GM23338 (cell line): Measurements from ENCODE around the gene EXOG. TPM values are rescaled to one million over a fixed set of nuclear protein-coding genes. Genes with fewer than 3 reads are reported as not detected.
A peak's percentile ranks its signal among the peaks of the same experiment; 100 is the strongest.

Experiments
- ATAC-seq: fragments of 200-7000 bp; cut with Tn5 transposase; 3 replicates; pipeline ENCODE4 v1.9.1; 2020
- DNase-seq: peaks from one replicate; pipeline ENCODE4 v3.0.0-alpha.2; 2015; ENCODE audit warnings: low spot score
- H2AFZ ChIP-seq: fragments of 200-600 bp; sonication (generic); 2 replicates; pipeline ENCODE4 v1.8.0; 2016; ENCODE audit warnings: antibody characterized with exemption, mild to moderate bottlenecking, moderate library complexity
- H3F3A ChIP-seq: fragments of 200-600 bp; sonication (generic); replicated peaks from 2 replicates; pipeline ENCODE4 v1.8.0; 2017; ENCODE audit warnings: antibody characterized with exemption, mixed run types, low read depth
- H3K27ac ChIP-seq: fragments of 200-600 bp; sonication (generic); 2 replicates; pipeline ENCODE4 v1.6.1; 2016; ENCODE audit warnings: low read depth
- H3K27me3 ChIP-seq: fragments of 200-600 bp; sonication (generic); 2 replicates; pipeline ENCODE4 v1.8.0; 2016; ENCODE audit warnings: mild to moderate bottlenecking, mixed run types, moderate library complexity; ENCODE audit not compliant: insufficient read depth
- H3K36me3 ChIP-seq: fragments of 200-600 bp; sonication (generic); 2 replicates; pipeline ENCODE4 v1.8.0; 2016; ENCODE audit warnings: mild to moderate bottlenecking; ENCODE audit not compliant: insufficient read depth
- H3K4me1 ChIP-seq: fragments of 200-600 bp; sonication (generic); 2 replicates; pipeline ENCODE4 v1.8.0; 2016; ENCODE audit warnings: mild to moderate bottlenecking, moderate library complexity; ENCODE audit not compliant: insufficient read depth
- H3K4me2 ChIP-seq: fragments of 200-600 bp; sonication (generic); 2 replicates; pipeline ENCODE4 v1.7.1; 2017; ENCODE audit warnings: mixed run types
- H3K4me3 ChIP-seq: fragments of 200-600 bp; sonication (generic); 2 replicates; pipeline ENCODE4 v1.6.1; 2016; ENCODE audit warnings: mixed run types
- H3K79me2 ChIP-seq: fragments of 200-600 bp; sonication (generic); replicated peaks from 2 replicates; pipeline ENCODE4 v1.8.0; 2017; ENCODE audit warnings: mild to moderate bottlenecking; ENCODE audit not compliant: insufficient read depth
- H3K9me2 ChIP-seq: fragments of 200-600 bp; sonication (generic); 2 replicates; pipeline ENCODE4 v1.8.0; 2017; ENCODE audit not compliant: insufficient read depth
- H4K20me1 ChIP-seq: fragments of 200-600 bp; sonication (generic); replicated peaks from 2 replicates; pipeline ENCODE4 v1.8.0; 2017; ENCODE audit warnings: mild to moderate bottlenecking; ENCODE audit not compliant: insufficient read depth
- H3K27ac Mint-ChIP-seq: 2 replicates; pipeline ENCODE4 v1.8.0; 2020; ENCODE audit warnings: inconsistent platforms, mild to moderate bottlenecking, moderate library complexity, mixed read lengths
- H3K27me3 Mint-ChIP-seq: 3 replicates; pipeline ENCODE4 v1.8.0; 2022; ENCODE audit warnings: low read depth, mild to moderate bottlenecking, moderate library complexity, mixed read lengths, inconsistent platforms; ENCODE audit not compliant: insufficient read depth, poor library complexity
- H3K36me3 Mint-ChIP-seq: 3 replicates; pipeline ENCODE4 v1.8.0; 2021; ENCODE audit warnings: low read depth, mild to moderate bottlenecking, inconsistent platforms, moderate library complexity, mixed read lengths
- H3K4me1 Mint-ChIP-seq: 3 replicates; pipeline ENCODE4 v1.8.0; 2020; ENCODE audit warnings: mild to moderate bottlenecking, inconsistent platforms, mixed read lengths
- H3K4me3 Mint-ChIP-seq: 3 replicates; pipeline ENCODE4 v1.8.0; 2021; ENCODE audit warnings: moderate library complexity, mild to moderate bottlenecking, inconsistent platforms, mixed read lengths
- H3K9me3 Mint-ChIP-seq: 3 replicates; pipeline ENCODE4 v1.8.0; 2020; ENCODE audit warnings: moderate library complexity, mild to moderate bottlenecking, inconsistent platforms, mixed read lengths
- POLR2AphosphoS5 ChIP-seq: IDR thresholded peaks from 2 replicates; pipeline ENCODE4 v1.6.1; 2016; ENCODE audit warnings: antibody characterized with exemption, low read depth
- STAT1 ChIP-seq: IDR thresholded peaks from one replicate; pipeline ENCODE4 v1.6.1; 2016; ENCODE audit warnings: antibody characterized with exemption; ENCODE audit not compliant: unreplicated experiment
- polyA plus RNA-seq: library from polyadenylated mRNA; unstranded; fragments of >200 nt; fragmentation: Nextera tagmentation; extraction: Ambion mirVana; gene quantifications from 2 replicates; pipeline ENCODE4 v1.2.1, GENCODE V29; 2016
- total RNA-seq: library from RNA; depleted of rRNA; stranded (reverse); fragments of >200 nt; shearing (Covaris generic); gene quantifications from 2 replicates; pipeline ENCODE4 v1.2.3, GENCODE V29; 2014
- TF ChIP-seq, protein P1 (sequence below): IDR thresholded peaks from 2 replicates; pipeline ENCODE4 v1.6.1; 2016; ENCODE audit warnings: antibody characterized with exemption
- TF ChIP-seq, protein P2 (sequence below), 2 experiments: fragments of 200-600 bp in 1 of 2; sonication (generic) in 1 of 2; conservative IDR thresholded peaks; 2 replicates each; pipeline versions ENCODE4 v1.5.1 to v1.6.1; 2016 to 2017; ENCODE audit warnings: antibody characterized with exemption in 2 of 2, low read depth in 2 of 2, mild to moderate bottlenecking in 2 of 2, moderate library complexity in 1 of 2

EXOG gene
- total and polyA plus RNA-seq, 2 experiments from 2014 or later, result 9.7 to 11.3 TPM

GRCh38 chr3:38573556-38573955, 77.4 kb downstream of the EXOG start:
- H2AFZ ChIP-seq, result no peak overlapping the region
- no peak overlapping the region for H3K4me3 Mint-ChIP-seq

GRCh38 chr3:38574411-38575278, 78.5 kb downstream of the EXOG start:
- no peaks in the 10 kb centered on the region for H3K36me3 ChIP-seq
- no peak overlapping the region for H3K27ac Mint-ChIP-seq
- no peak overlapping the region for H3K4me3 ChIP-seq
- no peaks in the 10 kb centered on the region for H3K9me2 ChIP-seq
- ATAC-seq (no peak; the same call in 2 of the 3 replicates), DNase-seq (no peak)
- TF ChIP-seq, protein P1, sequence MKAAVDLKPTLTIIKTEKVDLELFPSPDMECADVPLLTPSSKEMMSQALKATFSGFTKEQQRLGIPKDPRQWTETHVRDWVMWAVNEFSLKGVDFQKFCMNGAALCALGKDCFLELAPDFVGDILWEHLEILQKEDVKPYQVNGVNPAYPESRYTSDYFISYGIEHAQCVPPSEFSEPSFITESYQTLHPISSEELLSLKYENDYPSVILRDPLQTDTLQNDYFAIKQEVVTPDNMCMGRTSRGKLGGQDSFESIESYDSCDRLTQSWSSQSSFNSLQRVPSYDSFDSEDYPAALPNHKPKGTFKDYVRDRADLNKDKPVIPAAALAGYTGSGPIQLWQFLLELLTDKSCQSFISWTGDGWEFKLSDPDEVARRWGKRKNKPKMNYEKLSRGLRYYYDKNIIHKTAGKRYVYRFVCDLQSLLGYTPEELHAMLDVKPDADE, result no peak
- no peak for TF ChIP-seq STAT1
- TF ChIP-seq POLR2AphosphoS5, result no peak
- no peaks in the 10 kb centered on the region for H4K20me1 ChIP-seq
- H3K4me1 Mint-ChIP-seq, result peaks cover 10% of the 10 kb centered on the region; the same call in 2 of the 3 replicates
- no peaks in the 10 kb centered on the region for H3K27me3 ChIP-seq
- H3K27me3 Mint-ChIP-seq, result peaks cover 8% of the 10 kb centered on the region
- H3K36me3 Mint-ChIP-seq, result peaks cover 4% of the 10 kb centered on the region; the same call in 1 of the 3 replicates
- no peaks in the 10 kb centered on the region for H3K79me2 ChIP-seq
- H3F3A ChIP-seq, result no peaks in the 10 kb centered on the region
- no peak overlapping the region for H3K4me2 ChIP-seq
- no peaks in the 10 kb centered on the region for H3K4me1 ChIP-seq
- H3K4me3 Mint-ChIP-seq, result no peak overlapping the region
- H3K9me3 Mint-ChIP-seq, result no peaks in the 10 kb centered on the region
- H3K27ac ChIP-seq, result no peak overlapping the region
- no peak overlapping the region for H2AFZ ChIP-seq

More at GRCh38 chr3:38573556-38573955, 77.4 kb downstream of the EXOG start:
- Histone ChIP-seq H3K4me2 (no peak overlapping the region), H3K79me2 (no peaks in the 10 kb centered on the region), H3K4me3 (no peak overlapping the region), H3K9me2 (no peaks in the 10 kb centered on the region), H4K20me1 (no peaks in the 10 kb centered on the region), H3K36me3 (no peaks in the 10 kb centered on the region), H3K4me1 (no peaks in the 10 kb centered on the region), H3F3A (no peaks in the 10 kb centered on the region), H3K27me3 (no peaks in the 10 kb centered on the region), H3K27ac (no peak overlapping the region)
- no peak overlapping the region for H3K27ac Mint-ChIP-seq
- peaks cover 9% of the 10 kb centered on the region; the same call in 2 of the 3 replicates for H3K4me1 Mint-ChIP-seq
- peaks cover 4% of the 10 kb centered on the region; the same call in 1 of the 3 replicates for H3K36me3 Mint-ChIP-seq
- ATAC-seq, result no peak
- peaks cover 5% of the 10 kb centered on the region for H3K27me3 Mint-ChIP-seq
- TF ChIP-seq, protein P1, result no peak
- TF ChIP-seq, protein P2, sequence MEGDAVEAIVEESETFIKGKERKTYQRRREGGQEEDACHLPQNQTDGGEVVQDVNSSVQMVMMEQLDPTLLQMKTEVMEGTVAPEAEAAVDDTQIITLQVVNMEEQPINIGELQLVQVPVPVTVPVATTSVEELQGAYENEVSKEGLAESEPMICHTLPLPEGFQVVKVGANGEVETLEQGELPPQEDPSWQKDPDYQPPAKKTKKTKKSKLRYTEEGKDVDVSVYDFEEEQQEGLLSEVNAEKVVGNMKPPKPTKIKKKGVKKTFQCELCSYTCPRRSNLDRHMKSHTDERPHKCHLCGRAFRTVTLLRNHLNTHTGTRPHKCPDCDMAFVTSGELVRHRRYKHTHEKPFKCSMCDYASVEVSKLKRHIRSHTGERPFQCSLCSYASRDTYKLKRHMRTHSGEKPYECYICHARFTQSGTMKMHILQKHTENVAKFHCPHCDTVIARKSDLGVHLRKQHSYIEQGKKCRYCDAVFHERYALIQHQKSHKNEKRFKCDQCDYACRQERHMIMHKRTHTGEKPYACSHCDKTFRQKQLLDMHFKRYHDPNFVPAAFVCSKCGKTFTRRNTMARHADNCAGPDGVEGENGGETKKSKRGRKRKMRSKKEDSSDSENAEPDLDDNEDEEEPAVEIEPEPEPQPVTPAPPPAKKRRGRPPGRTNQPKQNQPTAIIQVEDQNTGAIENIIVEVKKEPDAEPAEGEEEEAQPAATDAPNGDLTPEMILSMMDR (conservative IDR thresholded peaks at IDR 0.05; ENCODE audit: low read depth in 2 of 2), result peak in 1 of 2 experiments; percentile 13; a peak in 1 of 4 replicates
- TF ChIP-seq STAT1, result no peak
- TF ChIP-seq POLR2AphosphoS5, result no peak
- H3K9me3 Mint-ChIP-seq, result no peaks in the 10 kb centered on the region
- no peak for DNase-seq
